ENCODE data around the gene ZNF774.

DNA sequence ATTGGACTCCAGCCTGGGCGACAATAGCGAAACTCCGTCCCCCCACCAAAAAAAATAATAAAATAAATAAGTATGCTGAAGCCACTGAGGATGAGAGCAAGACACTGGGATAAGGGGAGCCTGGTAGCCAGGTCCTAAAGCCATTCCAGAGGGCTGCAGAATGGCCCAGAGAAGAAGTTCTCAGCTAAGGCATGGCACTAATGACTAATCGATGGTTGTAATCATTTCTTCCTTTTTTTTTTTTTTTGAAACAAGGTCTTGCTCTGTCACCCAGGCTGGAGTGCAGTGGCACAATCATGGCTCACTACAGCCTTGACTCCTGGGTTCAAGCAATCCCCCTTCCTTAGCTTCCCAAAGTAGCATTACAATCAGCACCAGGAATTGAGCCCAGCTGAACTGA lies 25.6 kb upstream of the ZNF774 start:
- TF ChIP-seq CTCF (IDR thresholded peaks at IDR 0.05) (no peak), POLR2A (IDR thresholded peaks at IDR 0.05) (no peak)

Data from uterus (tissue), 2 donors.